CD4-positive, alpha-beta T cell treated with Interleukin-2 at 100 ng/mL for 4 hours (primary cell): ENCODE measurements around the gene ARHGEF38.
A peak's percentile ranks its signal among the peaks of the same experiment; 100 is the strongest.
"Not testable (repeated sequence)": the region's sequence is repeated elsewhere in the genome, so short reads cannot be mapped to it uniquely, and the experiment has no call there.

Experiments
- DNase-seq: peaks from one replicate; pipeline ENCODE4 v3.0.0-alpha.2; 2020; ENCODE audit warnings: low spot score

Gene ARHGEF38

GRCh38 chr4:105609819-105610218 lies 57.4 kb downstream of the ARHGEF38 start:
- not testable (repeated sequence) for DNase-seq

DNA sequence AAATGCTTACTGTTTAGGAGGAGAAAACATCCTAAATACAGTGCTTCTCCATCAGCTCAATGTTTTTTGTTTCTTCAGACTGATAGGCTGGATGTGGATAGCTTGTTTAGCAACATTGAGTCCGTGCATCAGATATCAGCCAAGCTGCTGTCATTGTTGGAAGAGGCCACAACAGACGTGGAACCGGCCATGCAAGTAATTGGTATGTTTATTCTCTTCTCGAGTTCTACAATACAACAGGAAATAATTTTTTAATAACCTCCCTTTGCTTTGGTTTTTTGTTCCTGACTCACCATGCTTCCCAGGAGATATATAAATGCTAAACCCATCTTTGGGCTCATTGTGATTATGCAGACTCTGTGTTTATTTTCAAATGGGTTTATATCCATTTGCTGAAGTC lies 60.9 kb downstream of the ARHGEF38 start:
- no peak for DNase-seq

DNA sequence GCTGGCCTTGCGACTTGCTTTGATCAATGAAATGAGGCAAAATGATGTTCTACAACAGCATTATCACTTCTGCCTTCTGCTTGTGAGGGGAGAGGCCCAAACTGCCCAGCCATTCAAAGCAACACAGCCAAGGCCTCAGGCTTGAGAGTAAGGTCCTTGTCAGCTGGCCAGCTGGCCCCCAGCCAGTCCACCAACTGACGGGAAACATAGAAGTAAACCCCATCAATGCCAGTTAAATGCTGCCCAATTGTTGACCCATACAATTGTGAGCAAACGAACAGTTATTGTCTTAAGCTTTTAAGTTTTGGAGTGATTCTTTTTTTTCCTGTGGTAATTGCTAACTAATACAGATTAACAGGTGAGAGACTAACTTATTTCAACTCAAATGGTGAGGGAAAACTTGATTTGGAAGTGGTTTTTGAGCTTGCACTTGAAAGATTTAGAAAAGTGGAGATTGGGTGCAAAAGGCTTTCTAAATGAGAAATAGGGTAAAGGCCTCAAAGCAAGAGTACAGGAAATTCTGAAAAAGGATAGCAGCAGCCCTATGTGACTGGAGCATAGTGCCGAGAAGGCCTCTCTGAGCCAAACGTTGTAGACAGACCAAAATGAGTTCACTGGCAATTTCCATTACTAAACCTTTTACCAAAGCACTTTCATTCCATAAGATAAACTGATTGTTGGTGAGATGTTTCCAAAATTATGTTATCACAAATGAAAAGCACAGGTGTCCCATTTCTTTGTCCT lies 66.9 kb downstream of the ARHGEF38 start:
- no peak for DNase-seq

DNA sequence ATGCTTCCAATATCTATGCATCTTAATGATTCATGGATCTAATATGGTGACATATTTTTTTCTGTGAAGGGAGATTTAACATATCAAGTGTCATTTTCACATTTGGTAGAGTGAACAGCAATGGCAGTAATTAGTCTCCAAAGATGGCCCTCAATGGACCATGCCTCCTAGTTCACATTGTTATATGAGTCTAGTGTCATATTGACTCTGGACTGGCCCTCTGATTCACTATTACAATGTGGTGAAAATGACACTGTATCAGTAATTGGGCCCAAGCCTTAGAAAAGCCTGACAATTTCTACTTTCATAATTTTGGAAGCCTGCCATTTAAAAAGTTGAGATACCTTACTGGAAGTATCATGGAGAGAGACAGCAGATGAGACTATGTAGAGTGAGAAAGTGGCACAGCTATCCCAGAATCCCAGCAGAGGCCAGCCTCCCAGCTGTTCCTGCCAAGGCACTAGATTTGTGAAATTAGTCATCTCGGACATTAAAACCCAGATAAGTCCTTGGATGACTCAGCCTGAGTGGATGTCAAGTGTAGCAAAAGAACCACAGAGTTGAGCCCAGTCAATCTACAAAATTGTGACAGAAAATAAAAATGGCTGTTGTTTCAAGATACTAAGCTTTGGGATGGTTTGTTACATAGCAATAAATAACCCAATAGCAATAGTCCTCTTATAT lies 68.4 kb downstream of the ARHGEF38 start:
- no peak for DNase-seq

- no peak for DNase-seq
Measured at GRCh38 chr4:105622269-105622668, 69.8 kb downstream of the ARHGEF38 start.

GRCh38 chr4:105623099-105623498 lies 70.7 kb downstream of the ARHGEF38 start:
- no peak for DNase-seq

DNA sequence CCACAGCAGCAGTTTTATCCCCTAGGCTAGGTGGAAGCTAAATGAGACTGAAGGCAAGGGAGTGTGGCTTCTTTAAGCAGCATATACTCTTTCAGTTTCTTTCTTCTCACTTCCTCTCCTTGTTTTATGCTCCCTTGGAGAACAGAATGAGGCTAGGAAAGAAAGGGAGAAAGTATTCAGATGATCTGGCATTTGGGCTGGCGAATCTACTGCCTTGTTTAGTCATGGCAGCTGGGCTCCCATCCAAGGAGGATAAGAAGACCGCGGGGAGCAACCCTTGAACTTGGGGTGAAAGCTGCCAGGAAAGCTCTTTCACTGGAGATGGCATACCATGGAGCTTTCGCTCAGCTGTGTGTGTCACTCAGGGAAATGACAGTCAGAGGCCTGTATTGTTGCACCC lies 72.1 kb downstream of the ARHGEF38 start:
- no peak for DNase-seq

DNA sequence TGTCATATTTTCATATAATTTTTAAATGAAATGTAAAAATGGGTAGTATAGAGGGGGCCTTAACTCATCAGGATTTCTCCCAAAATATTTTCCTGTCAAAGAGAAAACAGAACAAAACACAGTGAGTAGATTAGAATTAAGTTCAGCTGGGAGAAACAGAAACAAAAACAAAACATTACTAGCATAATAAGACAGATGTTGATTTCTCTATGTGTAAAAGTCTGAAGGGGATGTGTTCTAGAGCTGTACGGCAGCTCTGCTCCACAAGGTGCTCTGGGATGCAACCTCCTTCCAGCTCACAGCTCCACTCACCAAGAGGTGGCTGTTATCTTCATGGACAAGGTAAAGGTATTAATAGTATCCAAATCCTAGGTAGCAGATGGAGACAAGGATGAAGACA lies 72.8 kb downstream of the ARHGEF38 start:
- DNase-seq = no peak

- DNase-seq = no peak
Measured at GRCh38 chr4:105626846-105627245, 74.4 kb downstream of the ARHGEF38 start.

DNA sequence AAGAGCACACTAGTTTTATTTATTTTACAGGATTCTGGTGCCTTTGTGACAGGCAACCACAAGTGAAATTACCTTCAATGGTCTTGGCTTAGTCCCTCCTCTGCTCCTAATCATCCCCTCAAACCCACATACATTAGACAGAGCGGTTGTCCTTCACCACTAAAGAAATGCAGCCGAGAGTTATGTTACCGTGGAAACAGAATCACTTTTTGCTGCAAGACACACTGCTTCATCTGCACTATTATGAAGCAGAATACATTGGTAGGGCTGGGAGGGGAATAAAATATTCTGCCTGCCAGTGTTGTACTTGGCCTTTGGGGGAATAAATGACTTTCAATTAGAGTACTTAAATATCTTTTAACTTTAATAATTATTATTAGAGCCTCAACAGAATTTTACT lies 75.2 kb downstream of the ARHGEF38 start:
- DNase-seq = no peak

DNA sequence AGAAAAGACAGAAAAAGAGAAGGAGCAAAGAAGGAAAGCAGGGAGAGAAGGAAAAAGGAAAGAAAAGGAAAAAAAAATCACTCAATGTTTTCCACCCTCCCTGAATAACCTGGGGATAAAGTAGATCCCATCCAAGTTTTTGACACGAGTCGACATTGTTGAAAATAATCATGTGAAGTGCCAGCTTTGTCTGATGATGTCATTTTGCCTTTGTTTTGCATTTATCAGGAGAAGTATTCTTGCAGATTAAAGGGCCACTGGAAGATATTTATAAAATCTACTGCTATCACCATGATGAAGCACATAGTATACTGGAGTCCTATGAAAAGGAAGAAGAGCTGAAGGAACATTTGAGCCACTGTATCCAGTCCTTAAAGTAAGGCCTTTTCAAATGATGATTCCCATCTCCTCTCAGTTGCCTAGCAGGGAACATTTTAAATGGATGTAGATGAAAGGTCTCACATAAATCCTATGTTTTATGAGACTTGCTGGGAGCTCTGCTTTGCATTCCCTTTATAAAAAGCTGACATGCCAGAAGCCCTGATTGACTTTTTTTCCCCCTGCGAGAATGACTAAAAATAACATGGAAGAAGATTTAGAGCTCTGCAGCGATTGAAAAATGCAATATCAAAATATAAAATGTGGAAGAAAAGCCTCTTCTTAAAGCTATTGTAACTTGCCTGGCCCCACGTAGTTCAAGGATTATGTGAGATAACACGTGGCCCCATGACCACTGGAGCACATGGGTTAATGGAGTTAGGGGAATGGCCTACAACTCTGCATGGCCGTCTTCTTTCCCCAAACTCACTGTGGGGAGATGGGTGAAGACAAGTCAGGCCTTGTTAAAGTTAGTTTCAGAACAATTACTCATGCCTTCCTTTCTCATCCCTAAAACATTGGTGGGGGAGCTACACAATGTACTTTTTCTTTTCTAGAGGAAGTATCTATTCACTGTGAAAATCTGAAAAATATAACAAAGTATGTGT lies 78.5 kb downstream of the ARHGEF38 start:
- no peak for DNase-seq

GRCh38 chr4:105631818-105632400 lies 79.5 kb downstream of the ARHGEF38 start:
- DNase-seq = no peak

- no peak for DNase-seq
Measured at GRCh38 chr4:105632599-105632998, 80.2 kb downstream of the ARHGEF38 start.

GRCh38 chr4:105633241-105633640 lies 80.8 kb downstream of the ARHGEF38 start:
- no peak for DNase-seq

- DNase-seq = no peak
Measured at GRCh38 chr4:105634402-105635080, 82.1 kb downstream of the ARHGEF38 start.

DNA sequence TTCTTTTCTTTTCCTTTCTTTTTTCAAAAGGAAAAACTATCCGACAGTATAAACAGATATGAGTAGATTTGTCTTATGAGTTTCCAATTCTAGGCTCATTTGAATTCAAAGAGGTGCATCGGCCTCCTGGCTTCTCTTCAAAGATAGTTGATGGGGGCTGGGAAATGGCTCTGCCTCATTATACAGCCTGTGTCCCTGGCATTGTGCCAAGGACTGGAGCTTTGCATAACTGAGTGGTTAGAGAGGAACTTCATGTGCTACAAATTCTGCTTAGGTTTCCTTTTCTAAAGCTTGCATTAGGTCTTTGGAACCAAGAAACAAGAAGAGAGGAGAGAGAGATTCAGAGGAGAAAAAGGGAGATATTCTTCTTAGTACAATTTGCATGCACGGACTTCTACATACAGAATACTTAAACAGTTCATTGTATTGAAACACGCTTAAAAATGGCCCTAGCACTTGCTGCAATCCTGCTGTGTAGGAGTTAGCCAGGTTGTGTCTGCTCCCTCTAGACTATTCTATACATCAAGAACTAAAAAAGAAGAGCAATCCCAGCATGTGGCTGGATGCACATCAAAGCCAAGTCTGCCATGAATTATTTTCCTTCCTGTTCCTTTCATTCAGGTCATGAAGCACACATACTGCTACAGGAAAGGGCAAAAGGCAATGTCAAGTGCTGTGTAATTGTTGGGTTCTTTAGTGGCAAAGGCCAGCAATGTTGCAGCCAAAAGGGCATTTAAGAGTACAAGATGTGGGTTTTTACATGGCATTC lies 85.2 kb downstream of the ARHGEF38 start:
- peak; percentile 4 for DNase-seq

- no peak for DNase-seq
Measured at GRCh38 chr4:105641845-105642244, 89.4 kb downstream of the ARHGEF38 start.

- no peak for DNase-seq
Measured at GRCh38 chr4:105644257-105644656, 91.8 kb downstream of the ARHGEF38 start.

DNA sequence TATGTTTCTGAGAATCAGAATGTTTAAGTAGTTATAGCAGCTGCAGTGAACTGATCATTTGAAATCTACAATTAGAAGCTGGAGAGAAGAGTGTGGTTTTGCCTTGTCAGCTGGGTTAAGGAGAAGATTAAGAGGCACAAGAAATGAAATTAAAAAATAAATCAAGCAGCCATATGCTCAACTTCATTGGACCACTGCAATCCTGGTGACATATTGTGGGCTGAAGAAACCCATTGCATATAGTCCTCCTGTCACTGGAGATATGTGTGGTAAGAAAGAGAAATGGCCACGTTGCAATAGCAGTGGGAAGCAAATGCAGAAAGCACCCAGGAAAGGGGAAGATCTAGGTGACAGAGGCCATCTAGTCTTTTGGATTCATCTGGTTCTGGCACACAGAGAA lies 93.0 kb downstream of the ARHGEF38 start:
- DNase-seq = no peak

GRCh38 chr4:105650190-105650589 lies 97.8 kb downstream of the ARHGEF38 start:
- no peak for DNase-seq

DNA sequence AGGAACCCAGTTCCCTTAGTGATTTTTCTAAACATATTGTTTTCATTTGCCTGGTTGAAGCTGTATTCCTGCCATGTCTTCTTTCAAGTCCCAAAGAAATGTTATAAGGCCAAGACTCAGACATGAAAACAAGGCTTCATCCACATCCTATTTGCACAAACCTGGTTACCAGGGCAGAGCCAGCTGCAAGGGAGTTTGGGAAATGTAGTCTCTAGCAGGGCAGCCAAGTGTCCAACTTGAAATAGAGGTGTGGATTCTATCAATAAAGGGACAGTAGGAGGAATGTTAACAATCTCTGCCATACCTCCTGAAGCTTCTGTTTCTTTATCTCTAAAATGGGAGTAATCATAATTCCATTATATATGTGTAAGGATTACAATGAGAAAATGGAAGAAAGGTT lies 99.5 kb downstream of the ARHGEF38 start:
- no peak for DNase-seq
